Nephron progenitor cell (in vitro differentiated cells): ENCODE data around the gene ENTHD1.

Source experiments
- DNase-seq: peaks from one replicate; pipeline ENCODE4 v3.0.0; 2021
- H3K27ac Mint-ChIP-seq: 2 replicates; pipeline ENCODE4 v1.8.0; 2021; ENCODE audit warnings: mild to moderate bottlenecking, moderate library complexity, mixed read lengths
- H3K27me3 Mint-ChIP-seq: 2 replicates; pipeline ENCODE4 v1.8.0; 2021; ENCODE audit warnings: mild to moderate bottlenecking, low read depth, mixed read lengths; ENCODE audit not compliant: poor library complexity
- H3K36me3 Mint-ChIP-seq: 2 replicates; pipeline ENCODE4 v1.8.0; 2021; ENCODE audit warnings: low read depth, mixed read lengths
- H3K4me1 Mint-ChIP-seq: 2 replicates; pipeline ENCODE4 v1.8.0; 2021; ENCODE audit warnings: mixed read lengths
- H3K4me3 Mint-ChIP-seq: 2 replicates; pipeline ENCODE4 v1.8.0; 2021; ENCODE audit warnings: mild to moderate bottlenecking, moderate library complexity, mixed read lengths
- H3K9me3 Mint-ChIP-seq: 2 replicates; pipeline ENCODE4 v1.8.0; 2021; ENCODE audit warnings: mild to moderate bottlenecking, moderate library complexity, mixed read lengths
- TF ChIP-seq, protein P1 (sequence below): fragments of 200-600 bp; sonication (generic); IDR thresholded peaks from 2 replicates; pipeline ENCODE4 v1.5.0; 2021; ENCODE audit warnings: antibody characterized with exemption

The ENTHD1 gene

DNA sequence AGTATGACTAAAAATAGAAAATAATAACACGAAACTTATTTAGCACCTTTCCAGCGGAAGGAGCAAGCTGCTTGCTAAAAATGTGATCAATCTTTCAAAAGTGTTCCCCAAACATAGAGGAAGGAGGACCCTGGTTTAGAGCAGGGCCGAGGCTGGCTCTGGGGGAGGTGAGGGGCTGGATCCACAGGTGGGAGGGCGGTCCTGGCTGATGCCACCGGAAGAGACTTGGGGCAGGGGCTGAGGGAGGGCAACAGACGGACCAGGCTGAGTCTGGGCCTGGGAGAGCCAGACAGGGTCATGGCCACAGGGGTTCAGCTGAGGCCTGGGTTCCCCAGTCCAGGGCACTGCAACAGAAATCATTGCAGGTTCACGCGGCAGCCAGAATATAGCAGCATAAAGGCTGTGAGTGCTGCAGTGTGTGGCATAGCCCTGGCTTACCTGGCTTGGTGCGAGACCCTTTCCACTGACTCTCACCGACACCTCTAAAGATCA is 179.7 kb downstream of the ENTHD1 start:
- Mint-ChIP-seq H3K36me3 (no peaks in the 10 kb centered on the region), H3K27ac (peak overlapping the region; percentile 32), H3K27me3 (peaks cover 9% of the 10 kb centered on the region), H3K4me3 (no peak overlapping the region), H3K4me1 (peaks cover 59% of the 10 kb centered on the region), H3K9me3 (no peaks in the 10 kb centered on the region)
- TF ChIP-seq, protein P1, sequence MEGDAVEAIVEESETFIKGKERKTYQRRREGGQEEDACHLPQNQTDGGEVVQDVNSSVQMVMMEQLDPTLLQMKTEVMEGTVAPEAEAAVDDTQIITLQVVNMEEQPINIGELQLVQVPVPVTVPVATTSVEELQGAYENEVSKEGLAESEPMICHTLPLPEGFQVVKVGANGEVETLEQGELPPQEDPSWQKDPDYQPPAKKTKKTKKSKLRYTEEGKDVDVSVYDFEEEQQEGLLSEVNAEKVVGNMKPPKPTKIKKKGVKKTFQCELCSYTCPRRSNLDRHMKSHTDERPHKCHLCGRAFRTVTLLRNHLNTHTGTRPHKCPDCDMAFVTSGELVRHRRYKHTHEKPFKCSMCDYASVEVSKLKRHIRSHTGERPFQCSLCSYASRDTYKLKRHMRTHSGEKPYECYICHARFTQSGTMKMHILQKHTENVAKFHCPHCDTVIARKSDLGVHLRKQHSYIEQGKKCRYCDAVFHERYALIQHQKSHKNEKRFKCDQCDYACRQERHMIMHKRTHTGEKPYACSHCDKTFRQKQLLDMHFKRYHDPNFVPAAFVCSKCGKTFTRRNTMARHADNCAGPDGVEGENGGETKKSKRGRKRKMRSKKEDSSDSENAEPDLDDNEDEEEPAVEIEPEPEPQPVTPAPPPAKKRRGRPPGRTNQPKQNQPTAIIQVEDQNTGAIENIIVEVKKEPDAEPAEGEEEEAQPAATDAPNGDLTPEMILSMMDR, result no peak
- no peak for DNase-seq

DNA sequence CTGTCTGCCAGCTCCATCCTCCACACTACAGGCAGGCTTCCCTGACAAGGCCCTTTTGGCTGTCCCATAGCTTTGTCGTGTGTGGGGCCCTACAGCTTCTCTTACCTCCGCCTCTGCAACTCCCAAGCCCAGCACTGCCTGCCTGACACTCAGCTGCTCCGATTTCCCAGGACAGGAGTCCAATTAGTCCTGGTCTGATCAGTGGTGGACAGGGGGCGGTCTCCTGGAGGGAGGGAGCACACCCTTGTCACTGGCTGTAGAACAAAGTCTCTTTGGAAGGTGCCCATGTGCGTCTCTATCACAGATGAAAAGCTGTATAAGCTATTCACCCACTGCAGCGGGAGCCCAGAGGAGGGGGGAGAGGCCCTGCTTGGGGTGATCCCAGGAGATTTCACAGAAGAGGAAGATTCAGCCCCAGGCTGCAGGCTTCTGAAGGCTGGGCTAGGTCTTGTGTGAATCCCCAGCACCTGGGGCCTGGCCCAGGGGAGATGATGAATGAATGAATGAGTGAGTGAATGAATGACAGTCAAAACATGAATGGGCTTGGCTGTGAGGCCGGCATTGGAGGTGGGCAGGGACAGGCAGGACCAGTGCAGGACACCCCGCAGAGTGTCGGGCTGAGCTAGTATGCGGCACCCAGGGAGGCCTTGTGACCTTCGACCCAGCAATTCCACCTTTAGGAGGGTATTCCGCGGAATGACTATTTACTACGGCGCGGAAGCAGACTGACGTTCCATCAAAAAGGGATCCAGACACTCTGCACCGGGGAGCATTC is 180.6 kb downstream of the ENTHD1 start:
- TF ChIP-seq, protein P1, result no peak
- peaks cover 68% of the 10 kb centered on the region for H3K4me1 Mint-ChIP-seq
- H3K36me3 Mint-ChIP-seq, result no peaks in the 10 kb centered on the region
- H3K27ac Mint-ChIP-seq, result no peak overlapping the region
- peaks cover 9% of the 10 kb centered on the region for H3K27me3 Mint-ChIP-seq
- DNase-seq, result no peak
- no peaks in the 10 kb centered on the region for H3K9me3 Mint-ChIP-seq
- no peak overlapping the region for H3K4me3 Mint-ChIP-seq

DNA sequence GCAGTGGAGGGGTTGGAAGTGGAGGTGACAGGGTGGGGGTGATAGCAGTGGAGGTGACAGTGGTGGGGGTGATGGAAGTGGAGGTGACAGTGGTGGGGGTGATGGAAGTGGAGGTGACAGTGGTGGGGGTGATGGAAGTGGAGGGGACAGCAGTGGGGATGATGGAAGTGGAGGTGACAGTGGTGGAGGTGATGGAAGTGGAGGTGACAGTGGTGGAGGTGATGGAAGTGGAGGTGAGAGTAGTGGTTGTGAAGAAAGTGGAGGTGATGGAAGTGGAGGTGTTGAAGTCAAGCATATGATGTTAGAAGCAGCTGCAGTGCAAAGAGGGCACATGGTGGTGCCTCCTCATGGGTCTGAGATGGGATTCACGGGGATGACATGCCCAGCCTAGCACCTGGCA is 181.5 kb downstream of the ENTHD1 start:
- TF ChIP-seq, protein P1, result no peak
- no peak for DNase-seq
- peaks cover 4% of the 10 kb centered on the region for H3K27me3 Mint-ChIP-seq
- H3K36me3 Mint-ChIP-seq, result no peaks in the 10 kb centered on the region
- H3K9me3 Mint-ChIP-seq, result no peaks in the 10 kb centered on the region
- peaks cover 74% of the 10 kb centered on the region for H3K4me1 Mint-ChIP-seq
- H3K27ac Mint-ChIP-seq, result no peak overlapping the region
- H3K4me3 Mint-ChIP-seq, result no peak overlapping the region

DNA sequence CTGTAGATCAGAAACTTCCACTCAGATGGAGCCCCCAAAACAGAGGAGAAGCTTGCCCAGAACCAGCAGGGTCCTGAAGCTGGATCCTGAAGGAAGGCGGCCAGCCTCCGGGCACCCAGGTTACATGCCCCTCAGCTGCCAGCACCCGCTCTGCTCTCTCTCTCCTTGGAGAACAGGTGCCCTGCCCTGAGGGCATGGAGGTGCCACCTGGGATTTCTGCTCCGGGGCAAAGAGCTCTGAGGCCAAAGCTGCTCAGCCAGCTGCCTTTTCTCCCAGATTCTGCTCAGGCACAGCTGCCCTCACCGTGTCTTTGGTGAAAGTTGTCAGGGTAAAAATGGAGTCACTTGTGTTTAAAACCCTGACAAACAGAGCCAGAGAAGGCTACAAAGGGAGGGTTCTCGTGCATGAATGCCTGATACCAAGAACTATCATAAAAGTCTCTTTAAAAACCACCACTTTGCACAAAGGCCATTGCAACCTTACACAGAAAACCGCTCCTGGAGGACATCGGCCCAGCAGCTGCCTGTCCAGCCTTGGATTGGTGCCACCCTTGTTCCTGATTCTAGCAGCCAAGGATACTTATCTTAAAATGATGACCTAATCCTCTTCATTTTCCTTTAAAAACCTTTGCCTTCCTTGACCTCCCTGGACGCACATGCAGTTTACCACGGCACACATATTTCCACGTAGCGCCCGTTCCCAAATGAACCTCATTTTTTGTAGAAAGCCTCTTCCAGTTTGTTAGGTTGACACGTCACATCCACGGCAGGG is 183.0 kb downstream of the ENTHD1 start:
- TF ChIP-seq, protein P1, result no peak
- H3K4me1 Mint-ChIP-seq, result peaks cover 78% of the 10 kb centered on the region
- no peak for DNase-seq
- H3K27me3 Mint-ChIP-seq, result no peaks in the 10 kb centered on the region
- H3K27ac Mint-ChIP-seq, result no peak overlapping the region
- no peaks in the 10 kb centered on the region for H3K36me3 Mint-ChIP-seq
- no peak overlapping the region for H3K4me3 Mint-ChIP-seq
- no peaks in the 10 kb centered on the region for H3K9me3 Mint-ChIP-seq

DNA sequence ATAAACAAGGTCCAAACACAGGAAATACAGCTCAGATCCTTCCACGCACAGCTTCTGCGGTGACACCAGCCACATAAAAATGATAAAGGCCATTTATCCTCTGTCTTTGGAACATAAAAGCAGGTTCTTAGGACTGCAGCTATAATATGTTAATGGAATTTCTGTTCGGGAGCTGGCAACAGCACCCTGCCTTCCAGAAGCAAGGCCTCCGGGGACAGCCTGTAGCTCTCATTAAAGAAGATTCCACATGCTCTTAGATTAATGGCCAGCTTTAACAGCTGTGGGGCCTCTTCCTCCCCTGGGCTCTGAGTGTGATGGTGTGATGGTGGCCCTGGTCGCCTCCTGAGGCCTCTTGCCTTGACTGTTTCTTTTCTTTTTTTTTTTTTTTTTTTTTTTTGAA is 185.7 kb downstream of the ENTHD1 start:
- peaks cover 90% of the 10 kb centered on the region for H3K4me1 Mint-ChIP-seq
- H3K27me3 Mint-ChIP-seq, result no peaks in the 10 kb centered on the region
- TF ChIP-seq, protein P1, result no peak
- no peak for DNase-seq
- H3K9me3 Mint-ChIP-seq, result no peaks in the 10 kb centered on the region
- H3K36me3 Mint-ChIP-seq, result no peaks in the 10 kb centered on the region
- no peak overlapping the region for H3K4me3 Mint-ChIP-seq
- H3K27ac Mint-ChIP-seq, result no peak overlapping the region
